Measurements from ENCODE around the gene C17orf78.
"Not testable (repeated sequence)": the region's sequence is repeated elsewhere in the genome, so short reads cannot be mapped to it uniquely, and the experiment has no call there.

Gene C17orf78

GRCh38 chr17:37441369-37442014, 65.7 kb downstream of the C17orf78 start:
- not testable (repeated sequence) for DNase-seq
